SK-N-SH (cell line): ENCODE results near the gene TMEM106B. TPM values are rescaled to one million over a fixed set of nuclear protein-coding genes. Genes with fewer than 3 reads are reported as not detected.

Source experiments
- CTCF ChIA-PET: fragments of 300-600, 350-600 bp; formaldehyde crosslinking; extraction: SDS; loops from one replicate; lab custom pipeline; 2021; lab: Yijun Ruan, JAX
- POLR2A ChIA-PET: fragments of 350-600 bp; sonication (Branson Sonifier 250); formaldehyde crosslinking; extraction: SDS; loops from one replicate; lab custom pipeline; 2020; ENCODE audit warnings: antibody characterized with exemption, inconsistent platforms; lab: Yijun Ruan, JAX
- DNase-seq: peaks from one replicate; pipeline ENCODE4 v3.0.0; 2012
- H2AFZ ChIP-seq: fragments of 200-600 bp; sonication (generic); 2 replicates; pipeline ENCODE4 v1.8.1; 2016; ENCODE audit warnings: antibody characterized with exemption, mild to moderate bottlenecking, low read depth
- H3F3A ChIP-seq: fragments of 200-600 bp; sonication (generic); replicated peaks from 2 replicates; pipeline ENCODE3; 2016; ENCODE audit warnings: antibody characterized with exemption, mild to moderate bottlenecking; ENCODE audit not compliant: insufficient read depth
- H3K27ac ChIP-seq, 2 experiments: fragments of 200-500 bp in 1 of 2; fragments of 200-600 bp in 1 of 2; sonication (Bioruptor generic) in 1 of 2; sonication (generic), shearing (Covaris generic) in 1 of 2; 2 replicates each; pipeline versions ENCODE4 v1.5.1 to v1.6.1; 2014 to 2016; ENCODE audit warnings: low read depth in 2 of 2, inconsistent platforms in 1 of 2, low read length in 1 of 2, mild to moderate bottlenecking in 1 of 2, mixed read lengths in 1 of 2
- H3K27me3 ChIP-seq: fragments of 200-600 bp; sonication (generic), shearing (Covaris generic); 2 replicates; pipeline ENCODE4 v1.6.1; 2016; ENCODE audit warnings: mixed run types; ENCODE audit not compliant: insufficient read depth
- H3K36me3 ChIP-seq, 2 experiments: fragments of 200-500 bp in 1 of 2; fragments of 200-600 bp in 1 of 2; sonication (Bioruptor generic) in 1 of 2; sonication (generic) in 1 of 2; replicated peaks in 1 of 2; 2 replicates each; pipeline versions ENCODE3 to v1.5.1; 2014 to 2016; ENCODE audit warnings: low read length in 1 of 2, mild to moderate bottlenecking in 1 of 2; ENCODE audit not compliant: insufficient read depth in 2 of 2, control insufficient read depth in 1 of 2
- H3K4me1 ChIP-seq, 2 experiments: fragments of 200-500 bp in 1 of 2; fragments of 200-600 bp in 1 of 2; sonication (Bioruptor generic) in 1 of 2; sonication (generic), shearing (Covaris generic) in 1 of 2; 2 replicates each; pipeline versions ENCODE4 v1.5.1 to v1.6.1; 2014 to 2016; ENCODE audit warnings: low read depth in 1 of 2, low read length in 1 of 2, mixed run types in 1 of 2; ENCODE audit not compliant: insufficient read depth in 2 of 2, control insufficient read depth in 1 of 2
- H3K4me2 ChIP-seq: fragments of 200-600 bp; sonication (generic), shearing (Covaris generic); 2 replicates; pipeline ENCODE4 v1.6.1; 2017; ENCODE audit warnings: mixed run types
- H3K4me3 ChIP-seq, 2 experiments: fragments of 200-500 bp in 1 of 2; fragments of 200-600 bp in 1 of 2; sonication (Bioruptor generic) in 1 of 2; sonication (generic), shearing (Covaris generic) in 1 of 2; 2 replicates each; pipeline versions ENCODE4 v1.5.1 to v1.8.1; 2014 to 2016; ENCODE audit warnings: low read depth in 2 of 2, inconsistent platforms in 1 of 2, low read length in 1 of 2, mild to moderate bottlenecking in 1 of 2, mixed read lengths in 1 of 2, moderate library complexity in 1 of 2
- H3K79me2 ChIP-seq: fragments of 200-600 bp; sonication (generic); 2 replicates; pipeline ENCODE4 v1.8.1; 2017; ENCODE audit warnings: mild to moderate bottlenecking; ENCODE audit not compliant: insufficient read depth
- H3K9ac ChIP-seq: fragments of 200-600 bp; sonication (generic); 2 replicates; pipeline ENCODE4 v1.6.1; 2017; ENCODE audit warnings: mixed run types
- H3K9me2 ChIP-seq: fragments of 200-600 bp; sonication (generic); 2 replicates; pipeline ENCODE4 v1.6.1; 2017; ENCODE audit warnings: mixed run types
- H3K9me3 ChIP-seq: fragments of 200-600 bp; sonication (generic); 2 replicates; pipeline ENCODE4 v1.6.1; 2017; ENCODE audit warnings: mixed run types, mild to moderate bottlenecking, moderate library complexity
- H4K20me1 ChIP-seq: fragments of 200-600 bp; sonication (generic); 2 replicates; pipeline ENCODE4 v1.6.1; 2017; ENCODE audit warnings: mild to moderate bottlenecking, mixed run types; ENCODE audit not compliant: insufficient read depth
- ELF1 ChIP-seq: IDR thresholded peaks from 2 replicates; pipeline ENCODE4 v1.4.0; 2012
- FOXJ3 ChIP-seq: sonication (generic); formaldehyde crosslinking; IDR thresholded peaks from 2 replicates; pipeline ENCODE4 v1.5.1; 2020; ENCODE audit warnings: mild to moderate bottlenecking, missing genetic modification reagents
- GABPA ChIP-seq: IDR thresholded peaks from 2 replicates; pipeline ENCODE4 v1.4.0; 2012; ENCODE audit warnings: low read depth, mild to moderate bottlenecking
- GATA2 ChIP-seq: sonication (generic); formaldehyde crosslinking; IDR thresholded peaks from 2 replicates; pipeline ENCODE4 v1.5.0; 2020; ENCODE audit warnings: mild to moderate bottlenecking, missing genetic modification reagents
- MAX ChIP-seq: IDR thresholded peaks from 2 replicates; pipeline ENCODE4 v1.4.0; 2012; ENCODE audit warnings: low read depth
- MEF2A ChIP-seq: IDR thresholded peaks from 2 replicates; pipeline ENCODE4 v1.4.0; 2012; ENCODE audit warnings: low read depth, borderline replicate concordance
- NRF1 ChIP-seq: IDR thresholded peaks from 2 replicates; pipeline ENCODE4 v1.6.1; 2012; ENCODE audit warnings: low read depth, mild to moderate bottlenecking, low read length
- POLR2AphosphoS5 ChIP-seq: IDR thresholded peaks from 2 replicates; pipeline ENCODE4 v1.6.1; 2012; ENCODE audit warnings: low read depth, low read length
- RAD21 ChIP-seq: IDR thresholded peaks from 2 replicates; pipeline ENCODE4 v1.6.1; 2012; ENCODE audit warnings: mild to moderate bottlenecking, low read length
- REST ChIP-seq: IDR thresholded peaks from 2 replicates; pipeline ENCODE4 v1.6.1; 2012; ENCODE audit warnings: mild to moderate bottlenecking, low read depth, low read length, moderate library complexity
- RFX5 ChIP-seq: IDR thresholded peaks from 2 replicates; pipeline ENCODE4 v1.6.1; 2012; ENCODE audit warnings: mild to moderate bottlenecking, improper control_type of control experiment, low read length
- TAF1 ChIP-seq: IDR thresholded peaks from 2 replicates; pipeline ENCODE4 v1.6.1; 2012; ENCODE audit warnings: low read depth, mild to moderate bottlenecking, low read length, moderate library complexity, borderline replicate concordance
- YY1 ChIP-seq: IDR thresholded peaks from 2 replicates; pipeline ENCODE4 v1.4.0; 2012; ENCODE audit warnings: low read depth, mild to moderate bottlenecking
- WGBS: methylation state at CpG from one replicate; pipeline ENCODE4 v1.1.6; 2017; ENCODE audit warnings: low lambda C conversion rate; 5-methylcytosine and 5-hydroxymethylcytosine counted together
- polyA plus RNA-seq, 3 experiments: library from polyadenylated mRNA; depleted of rRNA; stranded (reverse); fragments of >200 nt; gene quantifications; 2 replicates each; pipeline ENCODE4 v1.2.3, GENCODE V29; 2012
- TF ChIP-seq, protein P1 (sequence below): IDR thresholded peaks from 2 replicates; pipeline ENCODE4 v1.4.0; 2012; ENCODE audit warnings: low read depth, borderline replicate concordance

Gene TMEM106B
- polyA plus RNA-seq, 1 of the 3 experiments (the other 2 are of a cell fraction): 20.4 TPM

DNA sequence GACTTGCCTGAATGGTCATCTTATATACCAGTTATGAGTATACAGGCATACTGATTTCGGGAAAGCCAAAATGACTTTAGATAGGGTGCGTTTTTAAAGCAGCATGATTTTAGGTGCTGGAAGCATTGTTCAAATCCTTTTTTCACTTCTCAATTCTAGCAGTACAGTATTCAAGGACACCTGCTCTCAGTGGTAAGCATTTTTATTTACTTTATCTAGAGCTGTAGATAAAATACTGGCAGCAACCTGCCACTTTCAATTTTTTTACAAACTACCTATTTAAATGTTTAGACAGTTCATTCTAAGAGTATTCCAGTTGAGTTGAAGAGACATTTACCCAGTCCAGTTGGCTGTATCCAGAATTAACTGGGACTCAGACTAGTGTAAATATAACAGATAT is 33.6 kb downstream of the TMEM106B start:
- no peak overlapping the region for H3K9ac ChIP-seq
- no peaks in the 10 kb centered on the region for H4K20me1 ChIP-seq
- peaks cover 7% of the 10 kb centered on the region for H3F3A ChIP-seq
- no peak overlapping the region for H3K4me3 ChIP-seq
- WGBS: 51% methylated on average over 2 of the region's 2 CpGs
- peaks cover 0 to 4% of the 10 kb centered on the region in 2 experiments for H3K36me3 ChIP-seq
- no peak overlapping the region for H2AFZ ChIP-seq
- H3K9me2 ChIP-seq: no peaks in the 10 kb centered on the region
- no peak overlapping the region for H3K4me2 ChIP-seq
- no peaks in the 10 kb centered on the region for H3K9me3 ChIP-seq
- DNase-seq: no peak
- H3K27ac ChIP-seq: no peak overlapping the region
- no peaks in the 10 kb centered on the region for H3K79me2 ChIP-seq
- ChIA-PET POLR2A (no interaction called here), CTCF (interaction anchor here (0.5 to 1.5 kb wide), 20 partner anchors 8 to 871 kb away, joined by 3 to 9 read pairs (median 4); no protein-coding TSS in a partner anchor)
- H3K27me3 ChIP-seq: no peaks in the 10 kb centered on the region
- TF ChIP-seq MEF2A (no peak), RAD21 (no peak), YY1 (no peak), REST (no peak), FOXJ3 (CRISPR knock-in tag) (no peak), GABPA (no peak), RFX5 (no peak), GATA2 (no peak), TAF1 (no peak), MAX (no peak)
- H3K4me1 ChIP-seq: peaks cover 0 to 2% of the 10 kb centered on the region in 2 experiments; a peak in 2 of 4 replicates

- Histone ChIP-seq H3K4me3 (no peak overlapping the region), H2AFZ (no peak overlapping the region)
- TF ChIP-seq POLR2AphosphoS5 (no peak), NRF1 (no peak), ELF1 (no peak), YY1 (no peak), FOXJ3 (CRISPR knock-in tag) (no peak)
- TF ChIP-seq, protein P1, sequence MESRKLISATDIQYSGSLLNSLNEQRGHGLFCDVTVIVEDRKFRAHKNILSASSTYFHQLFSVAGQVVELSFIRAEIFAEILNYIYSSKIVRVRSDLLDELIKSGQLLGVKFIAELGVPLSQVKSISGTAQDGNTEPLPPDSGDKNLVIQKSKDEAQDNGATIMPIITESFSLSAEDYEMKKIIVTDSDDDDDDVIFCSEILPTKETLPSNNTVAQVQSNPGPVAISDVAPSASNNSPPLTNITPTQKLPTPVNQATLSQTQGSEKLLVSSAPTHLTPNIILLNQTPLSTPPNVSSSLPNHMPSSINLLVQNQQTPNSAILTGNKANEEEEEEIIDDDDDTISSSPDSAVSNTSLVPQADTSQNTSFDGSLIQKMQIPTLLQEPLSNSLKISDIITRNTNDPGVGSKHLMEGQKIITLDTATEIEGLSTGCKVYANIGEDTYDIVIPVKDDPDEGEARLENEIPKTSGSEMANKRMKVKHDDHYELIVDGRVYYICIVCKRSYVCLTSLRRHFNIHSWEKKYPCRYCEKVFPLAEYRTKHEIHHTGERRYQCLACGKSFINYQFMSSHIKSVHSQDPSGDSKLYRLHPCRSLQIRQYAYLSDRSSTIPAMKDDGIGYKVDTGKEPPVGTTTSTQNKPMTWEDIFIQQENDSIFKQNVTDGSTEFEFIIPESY: no peak
- TF ChIP-seq, all 33 proteins: peak for 0
- no peaks in the 10 kb centered on the region for H3K9me3 ChIP-seq
- H3K79me2 ChIP-seq: no peaks in the 10 kb centered on the region
- no peak for DNase-seq
- no peaks in the 10 kb centered on the region for H3K27me3 ChIP-seq
- no peak overlapping the region for H3K4me2 ChIP-seq
- no peaks in the 10 kb centered on the region for H4K20me1 ChIP-seq
- H3K9ac ChIP-seq: no peak overlapping the region
- ChIA-PET CTCF (interaction anchor here (0.6 to 1.2 kb wide), 2 partner anchors 138 to 250 kb away, joined by 3 to 4 read pairs; no protein-coding TSS in a partner anchor), POLR2A (no interaction called here)
- no peaks in the 10 kb centered on the region for H3K9me2 ChIP-seq
- no peak overlapping the region for H3K27ac ChIP-seq
- H3K36me3 ChIP-seq: no peaks in the 10 kb centered on the region
- 29% methylated on average over 3 of the region's 3 CpGs for WGBS
- no peaks in the 10 kb centered on the region for H3F3A ChIP-seq
- H3K4me1 ChIP-seq: no peaks in the 10 kb centered on the region
Measured at GRCh38 chr7:12249706-12250105, 38.6 kb downstream of the TMEM106B start.
